ENCODE results near the gene LPAR1.

LPAR1 gene

GRCh38 chr9:110952540-110952859 lies 85.8 kb downstream of the LPAR1 start:
- no peak for DNase-seq (ENCODE audit: low spot score)

- no peak for DNase-seq (ENCODE audit: low spot score)
These were observed 86.3 kb downstream of the LPAR1 start for GRCh38 chr9:110951805-110952539.

- DNase-seq (ENCODE audit: low spot score), result no peak
These were observed 88.1 kb downstream of the LPAR1 start for GRCh38 chr9:110950041-110950645.

GRCh38 chr9:110949081-110949480 lies 89.2 kb downstream of the LPAR1 start:
- DNase-seq (ENCODE audit: low spot score), result no peak

- no peak for DNase-seq (ENCODE audit: low spot score)
These were observed 90.7 kb downstream of the LPAR1 start for GRCh38 chr9:110947491-110948044.

- peak; percentile 66 for DNase-seq (ENCODE audit: low spot score)
These were observed 95.7 kb downstream of the LPAR1 start for GRCh38 chr9:110942522-110942921.

GRCh38 chr9:110940951-110941557 lies 97.2 kb downstream of the LPAR1 start:
- no peak for DNase-seq (ENCODE audit: low spot score)

GRCh38 chr9:110939573-110939972 lies 98.7 kb downstream of the LPAR1 start:
- no peak for DNase-seq (ENCODE audit: low spot score)

GRCh38 chr9:110939047-110939446 lies 99.2 kb downstream of the LPAR1 start:
- no peak for DNase-seq (ENCODE audit: low spot score)

GRCh38 chr9:110938242-110938641 lies 100.0 kb downstream of the LPAR1 start:
- no peak for DNase-seq (ENCODE audit: low spot score)

- DNase-seq (ENCODE audit: low spot score), result peak; percentile 86
These were observed 101.4 kb downstream of the LPAR1 start for GRCh38 chr9:110936719-110937452.

- no peak for DNase-seq (ENCODE audit: low spot score)
These were observed 102.0 kb downstream of the LPAR1 start for GRCh38 chr9:110936237-110936636.

GRCh38 chr9:110935829-110936228 lies 102.4 kb downstream of the LPAR1 start:
- no peak for DNase-seq (ENCODE audit: low spot score)

GRCh38 chr9:110933350-110934001 lies 104.8 kb downstream of the LPAR1 start:
- no peak for DNase-seq (ENCODE audit: low spot score)

- DNase-seq (ENCODE audit: low spot score), result peak; percentile 49
These were observed 105.4 kb downstream of the LPAR1 start for GRCh38 chr9:110932863-110933262.

- no peak for DNase-seq (ENCODE audit: low spot score)
These were observed 109.7 kb downstream of the LPAR1 start for GRCh38 chr9:110928599-110928998.

- DNase-seq (ENCODE audit: low spot score), result no peak
These were observed 111.3 kb downstream of the LPAR1 start for GRCh38 chr9:110926828-110927487.

GRCh38 chr9:110923601-110924000 lies 114.7 kb downstream of the LPAR1 start:
- no peak for DNase-seq (ENCODE audit: low spot score)

- DNase-seq (ENCODE audit: low spot score), result no peak
These were observed 116.1 kb downstream of the LPAR1 start for GRCh38 chr9:110922145-110922544.

GRCh38 chr9:110921705-110922104 lies 116.6 kb downstream of the LPAR1 start:
- no peak for DNase-seq (ENCODE audit: low spot score)

- peak; percentile 76 for DNase-seq (ENCODE audit: low spot score)
These were observed 118.7 kb downstream of the LPAR1 start for GRCh38 chr9:110919609-110920008.
